22Rv1 (cell line): ENCODE results near the gene WDR76.

Source experiments
- H3K27ac ChIP-seq: fragments of 450-650 bp; 2 replicates; pipeline ENCODE4 v1.5.1; 2017
- CTCF ChIP-seq: fragments of 450-650 bp; IDR thresholded peaks from 2 replicates; pipeline ENCODE4 v1.5.1; 2017; ENCODE audit warnings: mild to moderate bottlenecking
- ZFX ChIP-seq: fragments of 450-650 bp; IDR thresholded peaks from 2 replicates; pipeline ENCODE4 v1.6.1; 2017; ENCODE audit warnings: antibody characterized with exemption, borderline replicate concordance

WDR76 gene

GRCh38 chr15:43898891-43899290 lies 72.1 kb downstream of the WDR76 start:
- TF ChIP-seq CTCF (no peak), ZFX (no peak)
- H3K27ac ChIP-seq: no peak overlapping the region

DNA sequence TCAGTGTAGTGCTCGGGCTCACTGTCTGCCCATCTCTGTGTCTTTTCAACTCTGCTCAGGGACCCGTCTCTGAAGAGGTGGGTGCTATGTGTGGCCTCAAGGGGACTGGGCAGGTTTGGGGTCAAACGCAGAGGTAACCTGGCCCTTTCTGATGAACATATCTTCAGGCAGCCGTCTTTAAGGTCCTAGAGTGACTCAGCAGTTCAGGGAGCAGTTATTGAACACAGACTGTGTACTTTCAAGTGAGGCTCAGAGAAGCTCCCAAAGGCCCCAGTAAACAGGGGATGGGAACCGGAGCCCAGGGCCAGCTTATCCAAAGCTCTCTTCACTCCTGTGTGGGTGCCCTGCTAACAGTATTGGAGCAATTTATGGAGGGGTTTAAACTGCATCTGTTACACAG lies 73.1 kb downstream of the WDR76 start:
- no peak overlapping the region for H3K27ac ChIP-seq

DNA sequence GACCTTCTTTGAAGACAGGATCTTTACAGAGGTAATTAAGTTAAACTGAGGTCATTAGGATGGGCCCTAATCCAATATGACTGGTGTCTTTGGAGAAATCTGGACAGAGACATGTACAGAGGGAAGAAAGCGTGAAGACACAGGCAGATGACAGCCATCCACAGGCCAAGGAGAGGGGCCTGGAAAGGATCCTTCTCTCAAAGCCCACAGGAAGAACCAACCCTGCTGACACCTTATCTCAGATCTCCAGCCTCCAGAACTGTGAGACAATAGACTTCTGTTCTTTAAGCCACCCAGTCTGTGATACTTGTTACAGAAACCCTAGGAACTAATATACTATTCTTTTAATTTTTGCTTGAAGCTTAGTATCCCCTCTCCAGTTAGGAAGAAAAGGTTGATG lies 74.2 kb downstream of the WDR76 start:
- H3K27ac ChIP-seq: no peak overlapping the region
- TF ChIP-seq ZFX (no peak), CTCF (no peak)

More for the DNA sequence above, 73.1 kb downstream of the WDR76 start:
- TF ChIP-seq ZFX: no peak

DNA sequence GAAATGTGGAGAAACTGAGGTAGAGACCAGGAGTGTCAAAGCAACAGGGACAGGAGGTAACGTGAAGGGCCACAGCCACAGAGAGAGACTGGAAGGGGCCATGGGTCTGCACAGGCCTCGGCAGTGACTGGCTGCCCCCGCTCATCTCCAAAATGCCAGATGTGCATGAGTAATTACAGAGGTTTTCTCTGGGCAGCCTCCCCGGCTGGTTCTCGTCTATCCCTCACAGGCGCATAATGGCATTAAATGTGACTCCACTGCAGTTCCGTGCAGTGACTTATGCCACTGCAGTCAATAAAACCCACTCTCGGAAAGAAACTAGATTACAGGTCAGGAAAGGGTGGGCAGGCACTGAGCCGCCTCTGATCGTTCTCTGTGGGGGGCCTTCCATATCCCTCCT lies 74.7 kb downstream of the WDR76 start:
- H3K27ac ChIP-seq: no peak overlapping the region
- TF ChIP-seq CTCF (no peak), ZFX (no peak)

GRCh38 chr15:43903864-43904290 lies 77.1 kb downstream of the WDR76 start:
- TF ChIP-seq ZFX: no peak
- TF ChIP-seq CTCF: peak; percentile 91
- no peak overlapping the region for H3K27ac ChIP-seq

DNA sequence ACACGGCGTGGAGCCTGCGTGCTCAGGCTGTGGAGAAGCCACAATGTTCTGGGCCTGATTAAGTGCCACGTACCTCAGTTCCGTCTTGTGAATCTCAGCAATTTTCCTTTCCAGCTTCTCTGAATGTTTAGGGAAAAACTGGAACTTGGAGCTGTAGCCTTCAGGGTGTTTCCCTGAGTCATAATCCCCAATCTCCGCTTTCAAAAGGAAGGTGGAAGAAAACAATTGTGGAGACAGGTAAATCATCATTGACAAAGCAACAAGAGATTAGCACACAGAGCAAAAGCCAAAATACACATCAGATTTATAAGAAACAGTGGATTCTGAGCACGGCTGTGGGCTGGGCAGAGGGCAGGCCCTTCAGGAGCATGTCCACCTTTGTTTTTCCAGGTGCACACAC lies 79.0 kb downstream of the WDR76 start:
- no peak overlapping the region for H3K27ac ChIP-seq
- TF ChIP-seq ZFX (no peak), CTCF (no peak)

- H3K27ac ChIP-seq: no peak overlapping the region
- TF ChIP-seq ZFX: no peak
- no peak for TF ChIP-seq CTCF
Observed at GRCh38 chr15:43908516-43909050, 81.8 kb downstream of the WDR76 start.

DNA sequence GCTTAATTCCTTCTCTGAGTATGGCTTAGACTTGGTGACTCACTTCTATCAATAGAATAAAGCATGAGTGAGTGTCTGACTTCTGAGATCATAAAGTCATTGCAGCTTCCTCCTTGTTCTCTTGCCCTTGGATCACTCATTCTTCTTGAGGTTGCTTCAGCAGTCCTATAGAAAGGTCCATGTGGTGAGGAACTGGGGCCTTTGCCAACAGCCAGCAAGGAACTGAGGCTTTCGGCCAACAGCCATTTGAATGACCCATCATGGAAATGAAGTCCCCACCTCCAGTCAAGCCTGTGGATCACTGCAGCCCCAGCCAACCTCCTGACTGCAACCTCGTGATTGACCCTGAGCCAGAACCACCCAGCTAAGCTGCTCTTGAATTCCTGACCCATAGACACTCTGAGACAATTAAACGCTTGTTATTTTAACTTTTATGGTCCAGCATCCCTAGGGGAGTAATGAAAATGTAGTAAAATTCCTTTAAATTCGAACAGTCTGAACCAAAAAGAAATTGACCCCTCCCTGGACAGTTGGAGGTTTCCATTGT lies 84.5 kb downstream of the WDR76 start:
- TF ChIP-seq CTCF (no peak), ZFX (no peak)
- H3K27ac ChIP-seq: no peak overlapping the region
